ENCODE results near the gene GRIK3.

Gene GRIK3

GRCh38 chr1:36845802-36846201 is 188.5 kb downstream of the GRIK3 start:
- no peak overlapping the region for H3K4me3 ChIP-seq (ENCODE audit: low read depth, low read length)
- no peak for DNase-seq (ENCODE audit: low read depth)
- no peak for TF ChIP-seq CTCF (IDR thresholded peaks at IDR 0.05; ENCODE audit: insufficient read depth, low read depth, low read length, missing control alignments)

- DNase-seq (ENCODE audit: low read depth), result no peak
- TF ChIP-seq CTCF (IDR thresholded peaks at IDR 0.05; ENCODE audit: insufficient read depth, low read depth, low read length, missing control alignments), result no peak
- H3K4me3 ChIP-seq (ENCODE audit: low read depth, low read length), result no peak overlapping the region
Observed at GRCh38 chr1:36844917-36845316, 189.4 kb downstream of the GRIK3 start.

GRCh38 chr1:36843906-36844610 is 190.3 kb downstream of the GRIK3 start:
- DNase-seq (ENCODE audit: low read depth), result no peak
- no peak for TF ChIP-seq CTCF (IDR thresholded peaks at IDR 0.05; ENCODE audit: insufficient read depth, low read depth, low read length, missing control alignments)
- no peak overlapping the region for H3K4me3 ChIP-seq (ENCODE audit: low read depth, low read length)

GRCh38 chr1:36843027-36843426 is 191.3 kb downstream of the GRIK3 start:
- no peak for TF ChIP-seq CTCF (IDR thresholded peaks at IDR 0.05; ENCODE audit: insufficient read depth, low read depth, low read length, missing control alignments)
- H3K4me3 ChIP-seq (ENCODE audit: low read depth, low read length), result no peak overlapping the region
- DNase-seq (ENCODE audit: low read depth), result no peak

GRCh38 chr1:36842448-36842847 is 191.9 kb downstream of the GRIK3 start:
- TF ChIP-seq CTCF (IDR thresholded peaks at IDR 0.05; ENCODE audit: insufficient read depth, low read depth, low read length, missing control alignments), result no peak
- no peak for DNase-seq (ENCODE audit: low read depth)
- H3K4me3 ChIP-seq (ENCODE audit: low read depth, low read length), result no peak overlapping the region

GRCh38 chr1:36839485-36839884 is 194.8 kb downstream of the GRIK3 start:
- TF ChIP-seq CTCF (IDR thresholded peaks at IDR 0.05; ENCODE audit: insufficient read depth, low read depth, low read length, missing control alignments), result no peak
- DNase-seq (ENCODE audit: low read depth), result no peak
- H3K4me3 ChIP-seq (ENCODE audit: low read depth, low read length), result no peak overlapping the region

GRCh38 chr1:36838888-36839287 is 195.4 kb downstream of the GRIK3 start:
- no peak for TF ChIP-seq CTCF (IDR thresholded peaks at IDR 0.05; ENCODE audit: insufficient read depth, low read depth, low read length, missing control alignments)
- no peak for DNase-seq (ENCODE audit: low read depth)
- H3K4me3 ChIP-seq (ENCODE audit: low read depth, low read length), result no peak overlapping the region
